GM23248 (cell line): ENCODE data around the gene C1QTNF9.

Source experiments
- EZH2 ChIP-seq: fragments of 200-600 bp; sonication (generic); IDR thresholded peaks from 2 replicates; pipeline ENCODE4 v1.6.1; 2018; ENCODE audit warnings: antibody characterized with exemption, mild to moderate bottlenecking; ENCODE audit not compliant: insufficient read depth, poor library complexity, severe bottlenecking
- EZH2phosphoT487 ChIP-seq: fragments of 200-600 bp; sonication (generic); IDR thresholded peaks from 2 replicates; pipeline ENCODE4 v1.6.1; 2018; ENCODE audit warnings: antibody characterized with exemption, moderate library complexity, mild to moderate bottlenecking, low read depth; ENCODE audit not compliant: insufficient read depth

- TF ChIP-seq EZH2phosphoT487 (no peak), EZH2 (no peak)
Measured at GRCh38 chr13:24341439-24341838, 32.1 kb downstream of the C1QTNF9 start.
